Muscle layer of duodenum (tissue), 2 donors: Measurements from ENCODE around the gene NRSN2.

ENCODE experiments used
- H3K27ac ChIP-seq: one replicate; pipeline ENCODE4 v1.7.0; 2013; ENCODE audit warnings: mild to moderate bottlenecking, low read length
- H3K27me3 ChIP-seq: one replicate; pipeline ENCODE4 v1.7.0; 2013; ENCODE audit warnings: low read depth, mild to moderate bottlenecking, control low read depth, low read length
- H3K36me3 ChIP-seq, 2 donors: one replicate each; pipeline ENCODE4 v1.7.0; 2013; ENCODE audit warnings: low read length in 2 of 2, control low read depth in 1 of 2, mild to moderate bottlenecking in 1 of 2; ENCODE audit not compliant: insufficient read depth in 2 of 2, control insufficient read depth in 1 of 2
- H3K4me1 ChIP-seq, 2 donors: one replicate each; pipeline ENCODE4 v1.7.0; 2013; ENCODE audit warnings: low read length in 2 of 2, mild to moderate bottlenecking in 2 of 2, control low read depth in 1 of 2, moderate library complexity in 1 of 2; ENCODE audit not compliant: insufficient read depth in 2 of 2, control insufficient read depth in 1 of 2
- H3K4me3 ChIP-seq, 2 donors: one replicate each; pipeline ENCODE4 v1.7.0; 2013; ENCODE audit warnings: low read length in 2 of 2, low read depth in 1 of 2, mild to moderate bottlenecking in 1 of 2
- H3K9me3 ChIP-seq, 2 donors: one replicate each; pipeline ENCODE4 v1.7.0; 2013; ENCODE audit warnings: low read length in 2 of 2, control low read depth in 1 of 2, mild to moderate bottlenecking in 1 of 2; ENCODE audit not compliant: control insufficient read depth in 1 of 2
- donor health status: healthy.

The NRSN2 gene

DNA sequence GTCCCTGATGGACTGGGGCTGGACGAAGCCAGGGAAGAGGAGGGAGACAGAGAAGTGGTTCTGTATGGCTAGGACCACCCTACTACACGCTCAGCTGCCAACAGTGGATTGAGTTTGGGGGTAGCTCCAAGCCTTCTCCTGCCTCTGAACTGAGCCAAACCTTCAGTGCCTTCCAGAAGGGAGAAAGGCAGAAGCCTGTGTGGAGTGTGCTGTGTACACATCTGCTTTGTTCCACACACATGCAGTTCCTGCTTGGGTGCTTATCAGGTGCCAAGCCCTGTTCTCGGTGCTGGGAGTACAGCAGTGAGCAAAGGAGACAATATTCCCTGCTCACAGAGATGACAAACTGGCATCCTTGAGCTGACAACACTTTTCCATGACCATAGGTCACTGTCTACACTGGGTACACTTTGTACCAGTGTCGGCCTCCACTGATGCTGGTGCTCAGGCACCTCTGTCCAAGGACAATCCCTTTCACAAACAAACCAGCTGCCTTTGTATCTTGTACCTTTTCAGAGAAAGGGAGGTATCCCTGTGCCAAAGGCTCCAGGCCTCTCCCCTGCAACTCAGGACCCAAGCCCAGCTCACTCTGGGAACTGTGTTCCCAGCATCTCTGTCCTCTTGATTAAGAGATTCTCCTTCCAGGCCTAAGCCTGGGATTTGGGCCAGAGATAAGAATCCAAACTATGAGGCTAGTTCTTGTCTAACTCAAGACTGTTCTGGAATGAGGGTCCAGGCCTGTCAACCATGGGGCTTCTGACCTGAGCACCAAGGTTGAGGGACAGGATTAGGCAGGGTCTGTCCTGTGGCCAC, 49.9 kb downstream of the NRSN2 start:
- Histone ChIP-seq H3K9me3 (no peaks in the 10 kb centered on the region), H3K36me3 (peaks cover 10 to 15% of the 10 kb centered on the region in 2 donors), H3K27me3 (no peaks in the 10 kb centered on the region), H3K27ac (no peak overlapping the region), H3K4me3 (no peak overlapping the region), H3K4me1 (no peaks in the 10 kb centered on the region)

DNA sequence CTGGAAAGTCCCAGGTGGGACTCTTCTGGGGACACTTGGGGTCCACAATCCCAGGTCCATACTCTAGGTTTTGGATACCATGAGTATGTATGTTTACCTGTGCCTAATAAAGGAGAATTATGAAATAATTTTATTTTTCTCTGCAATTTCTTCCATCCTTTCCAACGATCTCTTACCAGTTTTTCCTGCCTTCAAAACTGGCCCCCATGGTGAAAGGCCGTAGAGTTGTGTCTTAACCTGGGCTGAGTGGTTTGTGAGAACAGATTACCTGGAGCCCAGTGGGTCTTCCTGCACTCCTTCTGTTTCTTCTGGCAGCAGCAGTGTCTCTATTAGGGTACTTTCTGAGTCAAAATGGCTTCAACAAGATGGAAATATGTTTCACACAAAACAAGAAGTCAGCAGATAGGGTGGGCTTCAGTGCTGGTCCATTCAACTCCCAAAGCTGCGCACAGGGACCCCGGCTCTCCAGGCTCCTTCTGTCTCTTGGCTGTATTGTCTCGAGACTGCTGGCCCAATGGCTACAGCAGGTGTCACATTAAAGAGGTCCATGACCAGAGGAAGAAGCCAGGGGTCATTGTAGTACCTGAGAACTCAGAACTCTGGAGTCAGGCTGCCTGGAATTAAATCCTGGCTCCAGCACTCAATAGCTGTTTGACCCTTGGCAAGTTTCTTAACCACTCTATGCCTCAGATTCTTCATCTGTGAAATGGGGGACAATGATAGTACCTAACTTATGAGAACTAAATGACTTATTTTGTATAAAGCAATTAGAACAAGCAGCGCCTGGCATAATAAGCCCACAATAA, 50.7 kb downstream of the NRSN2 start:
- Histone ChIP-seq H3K27ac (no peak overlapping the region), H3K27me3 (no peaks in the 10 kb centered on the region), H3K9me3 (no peaks in the 10 kb centered on the region), H3K36me3 (peaks cover 10 to 15% of the 10 kb centered on the region in 2 donors), H3K4me1 (no peaks in the 10 kb centered on the region), H3K4me3 (no peak overlapping the region)

DNA sequence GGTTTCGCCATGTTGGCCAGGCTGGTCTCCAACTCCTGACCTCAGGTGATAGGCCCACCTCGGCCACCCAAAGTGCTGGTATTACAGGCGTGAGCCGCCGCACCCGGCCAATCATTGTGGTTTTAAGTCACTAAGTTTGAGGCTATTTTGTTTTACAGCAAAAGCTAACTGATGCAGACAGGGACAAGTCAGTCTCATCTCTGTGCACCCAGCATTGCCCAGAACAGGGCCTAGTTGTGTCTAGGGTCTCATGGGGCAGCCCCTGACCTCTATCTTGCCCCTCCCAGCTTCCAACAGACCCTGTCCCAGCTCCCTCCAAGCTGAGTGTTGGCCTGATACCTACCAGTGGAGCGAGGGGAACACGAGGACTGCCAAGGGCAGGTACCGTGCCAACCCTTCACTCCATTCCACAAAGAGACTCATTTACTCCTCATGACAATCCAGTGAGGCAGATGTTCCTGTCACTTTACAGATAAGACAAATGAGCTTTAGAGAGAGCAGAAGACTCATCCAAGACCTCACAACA, 52.3 kb downstream of the NRSN2 start:
- Histone ChIP-seq H3K27me3 (no peaks in the 10 kb centered on the region), H3K4me3 (no peak overlapping the region), H3K27ac (no peak overlapping the region), H3K36me3 (peaks cover 7 to 15% of the 10 kb centered on the region in 2 donors), H3K4me1 (no peaks in the 10 kb centered on the region), H3K9me3 (no peaks in the 10 kb centered on the region)

DNA sequence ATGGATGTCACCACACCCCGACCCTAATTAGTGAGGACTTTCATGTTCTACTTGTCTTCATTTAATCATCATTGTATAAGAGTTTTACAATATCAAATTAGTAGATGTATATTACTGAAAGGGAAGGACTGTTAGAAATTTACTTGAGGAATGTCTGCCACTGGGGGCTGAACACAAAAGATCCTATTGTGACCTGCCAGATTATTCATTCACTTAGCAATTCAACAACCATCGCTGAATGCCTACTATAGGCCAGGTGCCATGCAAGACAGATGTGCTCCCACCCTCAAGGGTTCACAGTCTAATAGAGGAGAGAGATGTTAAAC, 53.2 kb downstream of the NRSN2 start:
- Histone ChIP-seq H3K4me3 (no peak overlapping the region), H3K27ac (no peak overlapping the region), H3K9me3 (no peaks in the 10 kb centered on the region), H3K4me1 (no peaks in the 10 kb centered on the region), H3K27me3 (no peaks in the 10 kb centered on the region), H3K36me3 (peaks cover 7 to 15% of the 10 kb centered on the region in 2 donors)

DNA sequence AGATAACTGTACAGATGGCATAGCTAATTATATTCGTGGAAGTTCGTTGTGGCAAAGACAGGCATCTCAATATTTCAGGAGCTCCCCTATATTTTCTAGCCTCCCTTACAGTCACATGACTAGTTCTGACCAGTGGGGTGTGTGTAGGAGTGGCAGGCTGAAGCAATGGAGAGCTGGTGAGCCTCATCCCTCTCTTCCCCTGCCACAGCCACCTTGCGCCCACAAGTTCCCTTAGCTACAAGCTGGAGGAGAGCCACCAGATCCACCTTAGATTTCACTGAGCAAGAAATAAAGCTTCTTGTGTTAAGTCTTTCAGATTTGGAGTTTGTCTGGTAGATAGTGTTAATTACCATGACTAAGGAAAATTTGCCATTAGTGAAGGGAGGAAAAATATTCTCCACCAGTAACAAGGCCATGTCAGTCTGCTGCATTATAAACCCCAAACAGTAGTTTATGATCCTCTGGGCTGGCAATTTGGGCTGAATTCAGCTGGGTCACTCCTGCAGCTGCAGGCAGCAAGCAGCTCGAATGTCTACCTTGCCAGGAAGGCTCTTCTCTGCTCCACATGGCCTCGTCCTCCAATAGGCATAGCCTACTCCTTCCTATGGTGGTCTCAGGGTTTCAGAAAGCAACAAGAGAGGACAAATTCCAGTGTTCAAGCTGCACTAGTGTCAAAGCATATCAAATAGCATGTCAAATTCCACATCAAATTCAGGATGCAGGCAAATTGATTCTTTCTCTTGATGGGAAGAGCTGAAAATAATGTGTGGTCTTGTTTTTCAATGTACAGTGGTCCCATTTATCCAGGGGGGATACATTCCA, 53.8 kb downstream of the NRSN2 start:
- H3K27me3 ChIP-seq: no peaks in the 10 kb centered on the region
- no peaks in the 10 kb centered on the region for H3K4me1 ChIP-seq
- H3K4me3 ChIP-seq: no peak overlapping the region
- H3K36me3 ChIP-seq: peaks cover 7 to 15% of the 10 kb centered on the region in 2 donors
- no peak overlapping the region for H3K27ac ChIP-seq
- no peaks in the 10 kb centered on the region for H3K9me3 ChIP-seq

DNA sequence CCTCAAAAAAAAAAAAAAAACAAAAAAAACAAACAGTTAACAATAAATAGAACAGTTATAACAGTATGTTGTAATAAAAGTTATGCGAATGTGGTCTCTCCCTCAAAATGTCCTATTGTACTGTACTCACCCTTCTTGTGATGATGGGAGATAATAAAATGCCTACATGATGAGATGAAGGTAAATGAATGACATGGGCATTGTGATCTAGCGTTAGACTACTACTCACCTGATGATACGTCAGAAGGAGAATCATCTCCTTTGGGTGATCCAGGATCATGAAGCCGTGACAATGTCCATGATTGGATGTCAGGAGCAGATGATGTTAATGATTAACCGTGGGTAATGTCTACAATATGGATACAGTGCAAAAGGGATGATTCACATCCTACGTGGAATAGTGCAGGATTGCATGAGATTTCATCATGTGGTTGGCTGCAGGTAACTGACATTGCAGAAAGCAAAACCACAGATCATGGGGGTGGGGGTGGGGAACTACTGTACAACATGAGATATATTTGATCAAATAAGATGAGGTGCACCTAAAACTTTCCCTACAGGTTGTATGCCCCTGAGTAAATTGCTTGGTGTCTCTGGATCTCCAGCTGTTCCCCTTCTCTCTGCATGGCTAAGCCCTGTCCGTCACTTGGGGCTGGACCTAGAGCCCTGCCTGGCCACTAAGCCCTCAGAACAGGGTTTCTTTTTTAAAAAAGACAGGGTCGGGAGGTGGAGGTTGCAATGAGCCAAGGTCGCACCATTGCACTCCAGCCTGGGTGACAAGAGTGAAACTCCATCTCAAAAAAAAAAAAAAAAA, 55.0 kb downstream of the NRSN2 start:
- Histone ChIP-seq H3K9me3 (no peaks in the 10 kb centered on the region), H3K27ac (no peak overlapping the region), H3K4me1 (peaks cover 0 to 2% of the 10 kb centered on the region in 2 donors), H3K36me3 (peaks cover 0 to 4% of the 10 kb centered on the region in 2 donors), H3K4me3 (no peak overlapping the region), H3K27me3 (no peaks in the 10 kb centered on the region)

DNA sequence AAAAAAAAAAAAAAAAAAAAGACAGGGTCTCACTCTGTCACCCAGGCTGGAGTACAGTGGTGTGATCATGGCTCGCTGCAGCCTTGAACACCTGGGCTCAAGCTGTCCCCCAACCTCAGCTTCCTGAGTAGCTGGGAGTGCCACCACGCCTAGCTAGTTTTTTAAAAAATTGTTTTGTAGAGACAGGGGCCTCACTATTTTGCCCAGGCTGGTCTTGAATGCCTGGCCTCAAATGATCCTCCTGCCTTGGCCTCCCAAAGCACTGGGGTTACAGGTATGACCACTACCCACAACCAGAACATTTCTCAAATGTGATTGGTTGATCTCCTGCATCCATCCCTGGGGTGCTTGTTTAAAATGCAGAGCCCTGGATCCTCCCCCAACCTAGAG, 55.6 kb downstream of the NRSN2 start:
- Histone ChIP-seq H3K4me1 (peaks cover 0 to 7% of the 10 kb centered on the region in 2 donors), H3K4me3 (no peak overlapping the region), H3K27ac (no peak overlapping the region), H3K27me3 (no peaks in the 10 kb centered on the region), H3K9me3 (no peaks in the 10 kb centered on the region), H3K36me3 (no peaks in the 10 kb centered on the region)

DNA sequence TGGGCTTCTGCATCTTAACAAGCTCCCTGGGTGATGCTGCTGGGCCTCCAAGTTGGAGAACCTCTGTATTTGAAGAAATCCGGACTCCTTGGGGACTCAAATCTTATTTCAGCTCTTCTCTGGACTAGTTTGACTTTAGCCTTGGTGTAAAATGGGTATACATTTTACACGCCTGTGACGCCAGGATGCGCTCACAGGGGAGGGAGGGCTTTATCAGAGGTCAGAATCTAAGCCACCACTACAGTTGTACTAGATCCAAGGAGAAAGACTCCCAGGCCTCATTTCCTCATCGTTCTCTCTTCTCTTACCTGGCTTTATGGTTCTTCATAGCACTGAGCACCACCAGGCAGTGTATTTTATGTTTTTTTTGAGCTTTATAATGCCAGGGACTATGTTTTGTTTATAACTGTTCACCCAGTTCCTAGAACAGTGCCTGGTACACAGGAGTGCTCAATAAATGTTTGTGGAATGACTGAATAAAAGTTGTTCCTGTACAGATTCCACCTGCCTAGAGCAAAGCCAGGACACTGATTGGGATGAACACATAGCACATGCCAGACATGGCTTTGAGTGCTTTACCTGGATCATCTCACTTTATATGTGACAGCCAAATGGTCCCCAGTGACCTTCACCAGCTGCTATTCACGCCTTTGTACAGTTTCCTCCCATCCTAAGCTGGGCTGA, 56.1 kb downstream of the NRSN2 start:
- Histone ChIP-seq H3K4me3 (no peak overlapping the region), H3K36me3 (no peaks in the 10 kb centered on the region), H3K27me3 (no peaks in the 10 kb centered on the region), H3K27ac (no peak overlapping the region), H3K9me3 (no peaks in the 10 kb centered on the region), H3K4me1 (peaks cover 0 to 7% of the 10 kb centered on the region in 2 donors)

DNA sequence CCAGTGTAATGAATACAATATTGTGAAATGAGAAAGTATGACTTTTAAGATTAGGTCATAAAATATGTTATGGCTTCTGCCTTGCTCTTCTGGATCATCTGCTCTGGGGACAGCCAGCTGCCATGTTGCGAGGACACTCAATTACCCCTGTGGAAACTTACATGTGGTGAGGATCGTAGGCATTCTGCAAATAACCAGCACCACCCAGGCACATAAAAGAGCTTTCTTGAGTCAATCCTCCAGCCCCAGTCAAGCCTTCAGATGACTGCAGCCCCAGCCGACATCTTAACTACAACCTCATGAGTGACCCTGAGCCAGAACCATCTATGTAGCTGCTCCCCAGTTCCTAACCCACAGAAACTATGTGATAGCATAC, 56.7 kb downstream of the NRSN2 start:
- Histone ChIP-seq H3K36me3 (no peaks in the 10 kb centered on the region), H3K27ac (no peak overlapping the region)

DNA sequence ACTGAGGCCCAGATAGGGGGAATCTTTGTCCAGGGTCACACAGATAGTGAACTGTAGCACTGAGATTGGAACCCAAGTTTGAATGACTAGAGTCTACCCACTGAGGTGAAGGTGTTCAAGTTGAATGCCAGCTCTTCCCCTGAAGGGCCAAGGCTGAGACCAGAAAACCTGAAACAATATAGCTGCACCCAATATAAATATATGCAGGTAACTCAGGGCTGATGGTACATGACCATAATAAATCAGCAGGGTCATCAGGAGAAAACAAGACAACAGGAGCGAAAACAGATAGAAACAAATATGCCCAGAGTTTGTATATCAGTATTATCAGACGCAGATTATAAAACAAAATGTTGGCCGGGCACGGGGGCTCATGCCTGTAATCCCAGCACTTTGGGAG, 57.2 kb downstream of the NRSN2 start:
- no peaks in the 10 kb centered on the region for H3K36me3 ChIP-seq
- peaks cover 2 to 12% of the 10 kb centered on the region in 2 donors for H3K4me1 ChIP-seq
- H3K27ac ChIP-seq: no peak overlapping the region
- no peak overlapping the region for H3K4me3 ChIP-seq
- H3K9me3 ChIP-seq: no peaks in the 10 kb centered on the region
- H3K27me3 ChIP-seq: no peaks in the 10 kb centered on the region

More for the DNA sequence above, 56.7 kb downstream of the NRSN2 start:
- Histone ChIP-seq H3K27me3 (no peaks in the 10 kb centered on the region), H3K9me3 (no peaks in the 10 kb centered on the region), H3K4me1 (peaks cover 0 to 7% of the 10 kb centered on the region in 2 donors), H3K4me3 (no peak overlapping the region)
